GM21619 (cell line): ENCODE results near the gene ADAMTS12.

Source experiments
- ATAC-seq: cut with Tn5 transposase; IDR thresholded peaks from one replicate; pipeline ENCODE4 v1.9.1; 2021; ENCODE audit not compliant: unreplicated experiment

The ADAMTS12 gene, protein sequence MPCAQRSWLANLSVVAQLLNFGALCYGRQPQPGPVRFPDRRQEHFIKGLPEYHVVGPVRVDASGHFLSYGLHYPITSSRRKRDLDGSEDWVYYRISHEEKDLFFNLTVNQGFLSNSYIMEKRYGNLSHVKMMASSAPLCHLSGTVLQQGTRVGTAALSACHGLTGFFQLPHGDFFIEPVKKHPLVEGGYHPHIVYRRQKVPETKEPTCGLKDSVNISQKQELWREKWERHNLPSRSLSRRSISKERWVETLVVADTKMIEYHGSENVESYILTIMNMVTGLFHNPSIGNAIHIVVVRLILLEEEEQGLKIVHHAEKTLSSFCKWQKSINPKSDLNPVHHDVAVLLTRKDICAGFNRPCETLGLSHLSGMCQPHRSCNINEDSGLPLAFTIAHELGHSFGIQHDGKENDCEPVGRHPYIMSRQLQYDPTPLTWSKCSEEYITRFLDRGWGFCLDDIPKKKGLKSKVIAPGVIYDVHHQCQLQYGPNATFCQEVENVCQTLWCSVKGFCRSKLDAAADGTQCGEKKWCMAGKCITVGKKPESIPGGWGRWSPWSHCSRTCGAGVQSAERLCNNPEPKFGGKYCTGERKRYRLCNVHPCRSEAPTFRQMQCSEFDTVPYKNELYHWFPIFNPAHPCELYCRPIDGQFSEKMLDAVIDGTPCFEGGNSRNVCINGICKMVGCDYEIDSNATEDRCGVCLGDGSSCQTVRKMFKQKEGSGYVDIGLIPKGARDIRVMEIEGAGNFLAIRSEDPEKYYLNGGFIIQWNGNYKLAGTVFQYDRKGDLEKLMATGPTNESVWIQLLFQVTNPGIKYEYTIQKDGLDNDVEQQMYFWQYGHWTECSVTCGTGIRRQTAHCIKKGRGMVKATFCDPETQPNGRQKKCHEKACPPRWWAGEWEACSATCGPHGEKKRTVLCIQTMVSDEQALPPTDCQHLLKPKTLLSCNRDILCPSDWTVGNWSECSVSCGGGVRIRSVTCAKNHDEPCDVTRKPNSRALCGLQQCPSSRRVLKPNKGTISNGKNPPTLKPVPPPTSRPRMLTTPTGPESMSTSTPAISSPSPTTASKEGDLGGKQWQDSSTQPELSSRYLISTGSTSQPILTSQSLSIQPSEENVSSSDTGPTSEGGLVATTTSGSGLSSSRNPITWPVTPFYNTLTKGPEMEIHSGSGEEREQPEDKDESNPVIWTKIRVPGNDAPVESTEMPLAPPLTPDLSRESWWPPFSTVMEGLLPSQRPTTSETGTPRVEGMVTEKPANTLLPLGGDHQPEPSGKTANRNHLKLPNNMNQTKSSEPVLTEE (N-terminal part only)

DNA sequence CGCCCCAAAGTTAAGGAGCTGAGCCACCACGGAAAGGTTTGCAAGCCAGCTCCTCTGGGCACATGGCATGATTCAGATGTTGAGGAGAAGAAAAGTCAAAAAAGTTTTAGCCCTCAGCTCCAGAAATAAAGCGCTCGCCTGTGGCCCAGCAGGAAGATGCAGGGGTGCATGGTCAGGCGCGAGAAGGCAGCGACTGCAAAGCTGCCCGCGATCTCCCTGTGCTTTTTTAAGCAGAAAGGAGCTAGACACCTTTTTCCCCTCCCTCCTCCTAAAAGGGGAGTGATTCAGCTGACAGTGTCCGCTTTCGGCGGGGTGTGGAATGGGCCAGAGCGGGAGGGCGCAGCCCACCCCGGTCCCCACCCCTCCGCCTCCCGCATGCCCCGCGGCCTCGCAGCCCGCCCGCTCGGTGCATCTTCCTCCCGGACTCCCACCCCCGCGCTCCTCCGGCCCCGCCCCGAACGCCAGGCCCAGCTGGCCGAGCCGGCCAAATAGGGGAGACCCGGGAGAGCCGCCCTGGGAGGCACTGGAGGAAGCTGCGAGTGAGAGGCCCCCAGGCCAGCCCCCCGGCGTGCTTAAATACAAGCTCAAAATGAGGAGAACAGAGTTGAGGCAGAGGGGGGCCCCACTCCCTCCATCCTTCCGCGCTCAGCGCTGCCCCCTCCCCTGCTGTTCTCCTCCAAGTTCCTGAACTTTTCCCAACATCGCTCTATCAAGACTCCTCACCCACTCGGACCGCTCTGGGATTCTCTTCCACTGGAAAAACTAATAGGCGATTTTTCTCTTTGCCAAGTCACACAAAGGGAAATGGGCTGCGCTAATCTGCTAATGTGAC is at the start of gene ADAMTS12:
TSS of gene ADAMTS12 (minus strand) at position 203 of the 832 bp plus-strand sequence. CDS start at position 69, 134 bp downstream.
- ATAC-seq = no peak

- ATAC-seq = no peak
These were observed 49.3 kb upstream of the ADAMTS12 start for GRCh38 chr5:33941090-33941489.

- ATAC-seq = no peak
These were observed 47.9 kb upstream of the ADAMTS12 start for GRCh38 chr5:33939556-33940262.

GRCh38 chr5:33938881-33939280 is 47.1 kb upstream of the ADAMTS12 start:
- ATAC-seq = no peak

DNA sequence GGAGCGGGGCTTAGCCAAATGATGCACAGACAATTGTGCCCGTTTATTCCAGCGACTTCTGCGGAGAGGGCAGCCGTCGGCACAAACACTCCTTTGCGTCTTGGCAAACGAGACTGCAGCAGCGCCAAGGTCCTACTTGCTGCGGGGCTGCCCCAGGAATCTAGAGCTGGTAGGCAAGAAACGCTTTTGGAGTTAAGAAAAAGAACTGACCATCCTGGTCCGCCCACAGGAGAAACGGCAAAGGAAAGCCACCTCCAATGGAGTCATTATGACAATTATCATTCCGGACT is 46.7 kb upstream of the ADAMTS12 start:
- ATAC-seq = no peak

GRCh38 chr5:33937707-33938506 is 46.1 kb upstream of the ADAMTS12 start:
- no peak for ATAC-seq

DNA sequence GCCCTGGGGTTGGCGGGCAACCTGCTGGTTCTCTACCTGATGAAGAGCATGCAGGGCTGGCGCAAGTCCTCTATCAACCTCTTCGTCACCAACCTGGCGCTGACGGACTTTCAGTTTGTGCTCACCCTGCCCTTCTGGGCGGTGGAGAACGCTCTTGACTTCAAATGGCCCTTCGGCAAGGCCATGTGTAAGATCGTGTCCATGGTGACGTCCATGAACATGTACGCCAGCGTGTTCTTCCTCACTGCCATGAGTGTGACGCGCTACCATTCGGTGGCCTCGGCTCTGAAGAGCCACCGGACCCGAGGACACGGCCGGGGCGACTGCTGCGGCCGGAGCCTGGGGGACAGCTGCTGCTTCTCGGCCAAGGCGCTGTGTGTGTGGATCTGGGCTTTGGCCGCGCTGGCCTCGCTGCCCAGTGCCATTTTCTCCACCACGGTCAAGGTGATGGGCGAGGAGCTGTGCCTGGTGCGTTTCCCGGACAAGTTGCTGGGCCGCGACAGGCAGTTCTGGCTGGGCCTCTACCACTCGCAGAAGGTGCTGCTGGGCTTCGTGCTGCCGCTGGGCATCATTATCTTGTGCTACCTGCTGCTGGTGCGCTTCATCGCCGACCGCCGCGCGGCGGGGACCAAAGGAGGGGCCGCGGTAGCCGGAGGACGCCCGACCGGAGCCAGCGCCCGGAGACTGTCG is 45.4 kb upstream of the ADAMTS12 start:
- ATAC-seq = no peak

GRCh38 chr5:33936381-33937016 is 44.7 kb upstream of the ADAMTS12 start, which contains the start of gene RXFP3:
RXFP3 (plus strand) TSS chr5:33936386; CDS start chr5:33936741, 355 bp downstream.
- ATAC-seq = no peak

GRCh38 chr5:33936004-33936380 is 44.2 kb upstream of the ADAMTS12 start:
- ATAC-seq = peak; percentile 35

DNA sequence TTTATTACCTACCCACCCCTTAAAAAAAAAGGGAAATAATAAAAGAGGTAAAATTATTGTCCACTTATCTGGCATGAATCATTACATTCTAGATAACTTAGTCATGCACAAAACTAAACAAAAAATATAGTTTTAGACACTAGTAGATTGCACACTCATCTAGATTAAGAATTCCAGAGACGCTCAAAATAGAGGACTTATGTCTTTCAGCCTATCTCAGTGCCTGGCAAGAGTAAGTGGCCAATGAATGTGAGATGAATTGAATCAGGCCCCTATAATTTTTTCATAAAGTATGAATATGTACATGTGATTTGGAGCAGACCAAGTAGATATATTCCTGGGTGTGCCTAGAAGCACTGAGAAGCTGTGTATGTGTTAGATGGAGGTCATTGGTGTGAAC is 42.4 kb upstream of the ADAMTS12 start:
- ATAC-seq = peak; percentile 11

DNA sequence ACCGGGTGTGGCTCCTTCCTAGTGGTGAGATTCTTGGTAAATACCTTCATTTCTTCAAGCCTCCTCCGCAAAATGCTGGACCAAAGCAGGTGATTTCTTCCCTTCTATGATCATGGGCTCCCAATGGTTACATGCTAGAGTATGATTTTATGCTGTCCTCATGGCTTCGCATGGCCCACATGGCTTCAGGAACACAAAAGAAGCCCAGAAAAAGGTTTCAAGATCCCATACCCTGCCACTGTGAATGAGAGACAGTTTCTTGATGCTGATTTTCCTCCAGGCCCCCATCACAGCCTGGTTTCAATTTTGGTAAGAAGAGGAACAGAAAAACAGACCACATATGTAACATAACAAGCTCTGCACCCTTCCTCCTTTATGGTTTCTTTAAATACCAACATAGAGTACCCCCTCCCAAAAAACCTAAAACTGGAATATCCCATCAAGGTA is 42.0 kb upstream of the ADAMTS12 start:
- ATAC-seq = peak; percentile 84

DNA sequence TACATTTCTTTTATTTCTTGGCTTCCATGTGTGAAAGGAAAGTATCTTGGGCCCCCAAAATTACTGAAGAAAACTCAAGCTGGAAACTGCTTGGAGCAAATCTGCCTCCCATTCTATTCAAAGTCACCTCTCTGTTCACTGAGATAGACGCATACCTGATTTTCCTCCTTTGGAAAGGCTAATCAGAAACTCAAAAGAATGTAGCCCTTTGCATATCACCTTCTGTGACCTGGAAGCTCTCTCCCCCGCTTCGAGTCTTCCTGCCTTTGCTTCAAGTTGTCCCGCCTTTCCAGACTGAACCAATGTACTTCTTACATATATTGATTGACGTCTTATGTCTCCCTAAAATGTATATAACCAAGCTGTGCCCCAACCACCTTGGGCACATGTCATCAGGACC is 39.3 kb upstream of the ADAMTS12 start:
- ATAC-seq = no peak

DNA sequence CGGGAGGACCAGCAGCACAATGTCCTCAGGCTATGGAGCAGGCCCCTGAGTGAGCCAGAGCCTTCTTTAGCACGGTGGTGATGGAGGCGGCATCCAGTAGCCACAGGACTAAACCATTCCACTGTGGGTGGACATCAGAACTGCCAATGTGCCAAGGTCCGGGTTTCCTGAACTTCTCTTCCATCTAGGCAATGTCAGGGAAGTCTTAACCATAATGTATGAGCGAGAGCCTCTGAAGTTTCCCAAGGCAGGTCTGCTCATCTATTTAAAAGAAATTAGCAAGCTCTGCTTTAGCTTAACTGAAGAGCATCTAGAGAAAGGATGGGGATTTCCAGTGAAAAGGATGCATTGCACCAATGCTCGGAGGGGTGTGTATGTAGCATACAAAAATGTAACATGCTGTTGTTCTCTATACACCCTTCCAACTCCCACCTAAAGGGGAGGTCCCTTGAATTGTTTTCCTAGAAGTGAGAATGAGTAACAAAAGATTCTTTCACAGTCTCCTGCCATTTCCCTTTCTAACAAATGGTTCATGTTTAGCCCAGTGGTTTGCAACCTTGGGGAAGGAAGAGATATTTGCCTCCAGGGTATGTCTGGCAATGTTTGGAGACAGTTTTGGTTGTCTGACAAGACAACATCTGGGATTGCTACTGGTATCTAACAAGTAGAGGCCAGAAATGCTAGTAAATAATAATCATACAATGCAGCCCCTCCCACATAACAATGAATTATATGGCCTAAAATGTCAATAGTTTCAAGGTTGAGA is 38.3 kb upstream of the ADAMTS12 start:
- no peak for ATAC-seq

DNA sequence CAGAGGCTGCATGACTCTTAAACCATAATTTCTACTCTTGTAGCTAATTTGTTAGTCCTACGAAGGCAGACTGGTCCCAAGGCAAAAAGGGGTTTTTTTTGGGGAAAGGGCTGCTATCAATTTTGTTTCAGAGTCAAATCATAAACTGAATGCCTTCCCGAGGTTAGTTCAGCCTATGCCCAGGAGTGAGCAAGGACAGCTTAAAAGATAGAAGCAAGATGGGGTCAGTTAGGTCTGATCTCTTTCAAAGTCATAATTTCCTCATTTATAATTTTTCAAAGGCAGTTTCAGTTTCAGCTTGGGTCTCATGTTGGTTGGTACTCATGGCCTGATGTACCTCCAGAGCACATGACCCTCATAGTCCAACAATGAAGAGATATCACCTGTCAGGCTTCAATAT is 36.5 kb upstream of the ADAMTS12 start:
- no peak for ATAC-seq

GRCh38 chr5:33927685-33928084 is 35.9 kb upstream of the ADAMTS12 start:
- ATAC-seq = no peak

- no peak for ATAC-seq
These were observed 33.5 kb upstream of the ADAMTS12 start for GRCh38 chr5:33925278-33925677.

GRCh38 chr5:33921002-33921401 is 29.2 kb upstream of the ADAMTS12 start:
- ATAC-seq = no peak
